K562 (cell line): Measurements from ENCODE around the gene CDCP1. TPM values are rescaled to one million over a fixed set of nuclear protein-coding genes. Genes with fewer than 3 reads are reported as not detected.

Experiments used
- BCL6 ChIP-seq: fragments of 250-450 bp; sonication (Bioruptor Pico); IDR thresholded peaks from 2 replicates; pipeline ENCODE4 v1.4.0; 2020
- CLOCK ChIP-seq: fragments of 250-450 bp; sonication (Bioruptor Pico); IDR thresholded peaks from 2 replicates; pipeline ENCODE4 v1.4.0; 2020; ENCODE audit warnings: mild to moderate bottlenecking, moderate library complexity, borderline replicate concordance
- CTBP1 ChIP-seq: fragments of 450-650 bp; IDR thresholded peaks from 2 replicates; pipeline ENCODE4 v1.6.1; 2016; ENCODE audit warnings: borderline replicate concordance
- HMBOX1 ChIP-seq: sonication (generic); IDR thresholded peaks from 2 replicates; pipeline ENCODE4 v1.6.1; 2016
- HOMEZ ChIP-seq: fragments of 250-450 bp; sonication (Bioruptor Pico); IDR thresholded peaks from 2 replicates; pipeline ENCODE4 v1.4.0; 2020; ENCODE audit warnings: mild to moderate bottlenecking, moderate library complexity
- NFATC3 ChIP-seq: fragments of 450-650 bp; IDR thresholded peaks from 2 replicates; pipeline ENCODE4 v1.6.1; 2017; ENCODE audit warnings: mild to moderate bottlenecking
- TFAP4 ChIP-seq: sonication (generic); formaldehyde crosslinking; IDR thresholded peaks from 2 replicates; pipeline ENCODE4 v1.8.0; 2022; ENCODE audit warnings: missing genetic modification reagents, mild to moderate bottlenecking, moderate library complexity, borderline replicate concordance
- ZNF24 ChIP-seq: fragments of 450-650 bp; IDR thresholded peaks from 2 replicates; pipeline ENCODE4 v1.6.1; 2016
- ZNF512 ChIP-seq: IDR thresholded peaks from 2 replicates; pipeline ENCODE4 v1.6.1; 2016; ENCODE audit warnings: missing genetic modification characterization, missing compliant biosample characterization
- ZNF57 ChIP-seq: fragments of 450-650 bp; formaldehyde crosslinking; IDR thresholded peaks from 2 replicates; pipeline ENCODE4 v1.4.0; 2020; ENCODE audit warnings: mild to moderate bottlenecking, moderate library complexity
- ZNF584 ChIP-seq: fragments of 200-800 bp; sonication (Bioruptor generic); IDR thresholded peaks from 2 replicates; pipeline ENCODE4 v1.6.1; 2016; ENCODE audit warnings: low read depth, mild to moderate bottlenecking, missing genetic modification characterization, missing compliant biosample characterization
- ZNF592 ChIP-seq: fragments of 450-650 bp; IDR thresholded peaks from 2 replicates; pipeline ENCODE4 v1.6.1; 2017; ENCODE audit warnings: antibody characterized with exemption, mild to moderate bottlenecking
- ZNF76 ChIP-seq: fragments of 250-450 bp; sonication (Bioruptor Pico); IDR thresholded peaks from 2 replicates; pipeline ENCODE4 v1.4.0; 2020; ENCODE audit warnings: mild to moderate bottlenecking, moderate library complexity, borderline replicate concordance
- ZNF764 ChIP-seq: fragments of 250-450 bp; sonication (Bioruptor Pico); IDR thresholded peaks from 2 replicates; pipeline ENCODE4 v1.4.0; 2020; ENCODE audit warnings: low read depth, mild to moderate bottlenecking, moderate library complexity
- polyA plus RNA-seq, 8 experiments: library from polyadenylated mRNA; depleted of rRNA in 4 of 8; stranded (reverse) in 5 of 8; unstranded in 3 of 8; fragments of >200 nt; fragmentation: Nextera tagmentation in 2 of 8; fragmentation: Illumina TruSeq in 1 of 8; extraction: Ambion mirVana in 2 of 8; extraction: Trizol in 1 of 8; gene quantifications; 2 replicates each; pipeline versions ENCODE4 v1.2.1 to v1.2.3, GENCODE V29; 2011 to 2014; ENCODE audit warnings: inconsistent platforms in 1 of 8, missing spikeins in 1 of 8
- total RNA-seq, 7 experiments: library from RNA; depleted of rRNA in 6 of 7; stranded (reverse); fragments of >200 nt in 6 of 7; fragmentation: Illumina TruSeq in 2 of 7; extraction: Trizol in 2 of 7; gene quantifications; 2 replicates each; pipeline versions ENCODE4 v1.2.1 to v1.2.3, GENCODE V29; 2011 to 2021; ENCODE audit warnings: low replicate concordance in 1 of 7

CDCP1 gene
- total and polyA plus RNA-seq, 9 of the 15 experiments (the other 6 are each of a cell fraction or from before 2014, with no cell fraction given): 3.9 to 16.4 (median 5.2) TPM

GRCh38 chr3:45105855-45106671, 40.1 kb downstream of the CDCP1 start (continued):
- TF ChIP-seq ZNF512 (tag): no peak
- TF ChIP-seq CLOCK (CRISPR knock-in tag): peak; percentile 79; the same call in 1 of the 2 replicates
- TF ChIP-seq HMBOX1: no peak
- peak; percentile 67; the same call in 1 of the 2 replicates for TF ChIP-seq CTBP1
- TF ChIP-seq ZNF76: peak; percentile 88
- TF ChIP-seq NFATC3: no peak
- peak; percentile 63; the same call in 1 of the 2 replicates for TF ChIP-seq HOMEZ (CRISPR knock-in tag)
- peak; percentile 90 for TF ChIP-seq ZNF24
- TF ChIP-seq ZNF764: no peak
- peak; percentile 67; the same call in 1 of the 2 replicates for TF ChIP-seq ZNF57 (CRISPR knock-in tag)
- TF ChIP-seq TFAP4: peak; percentile 41
- peak; percentile 87 for TF ChIP-seq BCL6 (CRISPR knock-in tag)
- peak; percentile 89 for TF ChIP-seq ZNF592
- peak; percentile 99 for TF ChIP-seq ZNF584 (CRISPR knock-in tag)
